ENCODE data around the gene RAET1E.

DNA sequence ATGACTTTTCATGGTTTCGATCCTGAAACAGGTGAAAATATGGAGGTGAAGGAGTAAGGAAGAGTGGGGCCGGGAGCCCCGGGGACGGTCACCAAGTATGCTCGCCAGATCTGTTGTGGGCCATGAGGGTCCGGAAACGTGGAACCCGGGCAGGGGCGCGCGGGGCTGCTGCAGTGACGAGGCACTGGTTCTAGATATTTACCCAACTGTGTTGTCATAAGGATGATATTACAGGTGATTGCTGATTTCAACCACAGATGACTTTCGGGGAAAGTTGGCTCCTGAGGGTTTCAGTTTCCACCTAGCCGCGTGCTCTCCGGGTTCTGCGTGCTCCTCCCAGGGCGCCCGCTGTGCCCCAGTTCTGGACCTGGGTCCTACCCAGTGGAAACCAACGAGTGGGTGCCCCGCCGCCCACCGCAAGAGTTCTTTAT, 12.8 kb upstream of the RAET1E start:
- TF ChIP-seq, protein P1, sequence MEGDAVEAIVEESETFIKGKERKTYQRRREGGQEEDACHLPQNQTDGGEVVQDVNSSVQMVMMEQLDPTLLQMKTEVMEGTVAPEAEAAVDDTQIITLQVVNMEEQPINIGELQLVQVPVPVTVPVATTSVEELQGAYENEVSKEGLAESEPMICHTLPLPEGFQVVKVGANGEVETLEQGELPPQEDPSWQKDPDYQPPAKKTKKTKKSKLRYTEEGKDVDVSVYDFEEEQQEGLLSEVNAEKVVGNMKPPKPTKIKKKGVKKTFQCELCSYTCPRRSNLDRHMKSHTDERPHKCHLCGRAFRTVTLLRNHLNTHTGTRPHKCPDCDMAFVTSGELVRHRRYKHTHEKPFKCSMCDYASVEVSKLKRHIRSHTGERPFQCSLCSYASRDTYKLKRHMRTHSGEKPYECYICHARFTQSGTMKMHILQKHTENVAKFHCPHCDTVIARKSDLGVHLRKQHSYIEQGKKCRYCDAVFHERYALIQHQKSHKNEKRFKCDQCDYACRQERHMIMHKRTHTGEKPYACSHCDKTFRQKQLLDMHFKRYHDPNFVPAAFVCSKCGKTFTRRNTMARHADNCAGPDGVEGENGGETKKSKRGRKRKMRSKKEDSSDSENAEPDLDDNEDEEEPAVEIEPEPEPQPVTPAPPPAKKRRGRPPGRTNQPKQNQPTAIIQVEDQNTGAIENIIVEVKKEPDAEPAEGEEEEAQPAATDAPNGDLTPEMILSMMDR (conservative IDR thresholded peaks at IDR 0.05) = no peak
- TF ChIP-seq ZFX (IDR thresholded peaks at IDR 0.05) = no peak
